Colonic mucosa (tissue), 4 donors: ENCODE measurements around the gene ELOVL2. TPM values are rescaled to one million over a fixed set of nuclear protein-coding genes. Genes with fewer than 3 reads are reported as not detected.

Source experiments
- DNase-seq: peaks from one replicate; pipeline ENCODE4 v3.0.0-alpha.2; 2020
- H3K27ac ChIP-seq: fragments of 200-600 bp; one replicate; pipeline ENCODE4 v1.8.0; 2021
- H3K27me3 ChIP-seq: fragments of 200-600 bp; one replicate; pipeline ENCODE4 v1.8.0; 2021
- H3K36me3 ChIP-seq: fragments of 200-600 bp; one replicate; pipeline ENCODE4 v1.8.0; 2021
- H3K4me1 ChIP-seq: fragments of 200-600 bp; one replicate; pipeline ENCODE4 v1.8.0; 2021; ENCODE audit warnings: mild to moderate bottlenecking
- H3K4me3 ChIP-seq: fragments of 200-600 bp; one replicate; pipeline ENCODE4 v1.8.0; 2021
- H3K9ac ChIP-seq, 2 donors: one replicate each; pipeline ENCODE4 v1.7.0; 2013; ENCODE audit warnings: control low read depth in 2 of 2, low read depth in 2 of 2, low read length in 2 of 2
- H3K9me3 ChIP-seq: fragments of 200-600 bp; one replicate; pipeline ENCODE4 v1.8.0; 2021
- CTCF ChIP-seq: fragments of 200-600 bp; IDR thresholded peaks from one replicate; pipeline ENCODE4 v1.8.0; 2022; ENCODE audit warnings: antibody characterized with exemption, mild to moderate bottlenecking
- intact Hi-C: fragments of 100-400 bp; cut with DNase I; formaldehyde crosslinking; loops from one replicate; pipeline ENCODE4 v1.14.1; 2022
- total RNA-seq, 2 donors: library from RNA; stranded (reverse); fragmentation: NEBNext Ultra II Directional in 1 of 2; extraction: Animal tissue kit (Norgen Biotek cat#: 25700) in 1 of 2; gene quantifications; one replicate each; pipeline ENCODE4 v1.2.1, GENCODE V29; 2021
- donor health status: healthy.
- donor health status: DM: no; HTN: no; CAD: no.
- donor health status: DM: no; HTN: no; CAD: no.

Gene ELOVL2
- total RNA-seq, 2 donors from 2014 or later, result 0.05 to 0.11 TPM

- H3K4me3 ChIP-seq, result no peak overlapping the region
- TF ChIP-seq CTCF, result no peak
- no peak overlapping the region for H3K9ac ChIP-seq
- H3K4me1 ChIP-seq, result no peaks in the 10 kb centered on the region
- no peak for DNase-seq
- no peaks in the 10 kb centered on the region for H3K27me3 ChIP-seq
- intact Hi-C loops, result no loop called here
- H3K27ac ChIP-seq, result no peak overlapping the region
- no peaks in the 10 kb centered on the region for H3K9me3 ChIP-seq
- H3K36me3 ChIP-seq, result no peaks in the 10 kb centered on the region
These were observed 73.4 kb downstream of the ELOVL2 start for GRCh38 chr6:10970731-10971130.

GRCh38 chr6:10968776-10969175 is 75.3 kb downstream of the ELOVL2 start:
- TF ChIP-seq CTCF, result no peak
- no peak for DNase-seq
- H3K27me3 ChIP-seq, result no peaks in the 10 kb centered on the region
- intact Hi-C loops, result no loop called here
- H3K27ac ChIP-seq, result no peak overlapping the region
- H3K9me3 ChIP-seq, result no peaks in the 10 kb centered on the region
- no peaks in the 10 kb centered on the region for H3K4me1 ChIP-seq
- no peak overlapping the region for H3K4me3 ChIP-seq
- H3K36me3 ChIP-seq, result no peaks in the 10 kb centered on the region
- no peak overlapping the region for H3K9ac ChIP-seq

GRCh38 chr6:10964684-10965083 is 79.4 kb downstream of the ELOVL2 start:
- Histone ChIP-seq H3K9me3 (no peaks in the 10 kb centered on the region), H3K4me3 (no peak overlapping the region), H3K36me3 (no peaks in the 10 kb centered on the region), H3K27ac (no peak overlapping the region), H3K27me3 (no peaks in the 10 kb centered on the region), H3K9ac (no peak overlapping the region), H3K4me1 (no peaks in the 10 kb centered on the region)
- TF ChIP-seq CTCF, result no peak
- intact Hi-C loops, result no loop called here
- DNase-seq, result no peak

GRCh38 chr6:10963113-10963512 is 81.0 kb downstream of the ELOVL2 start:
- Histone ChIP-seq H3K4me1 (no peaks in the 10 kb centered on the region), H3K4me3 (no peak overlapping the region), H3K36me3 (no peaks in the 10 kb centered on the region), H3K9me3 (no peaks in the 10 kb centered on the region), H3K27ac (no peak overlapping the region), H3K27me3 (no peaks in the 10 kb centered on the region), H3K9ac (no peak overlapping the region)
- no peak for DNase-seq
- TF ChIP-seq CTCF, result no peak
- intact Hi-C loops, result no loop called here

GRCh38 chr6:10962673-10963072 is 81.4 kb downstream of the ELOVL2 start:
- Histone ChIP-seq H3K36me3 (no peaks in the 10 kb centered on the region), H3K27me3 (no peaks in the 10 kb centered on the region), H3K9me3 (no peaks in the 10 kb centered on the region), H3K27ac (no peak overlapping the region), H3K9ac (no peak overlapping the region), H3K4me1 (no peaks in the 10 kb centered on the region), H3K4me3 (no peak overlapping the region)
- DNase-seq, result no peak
- intact Hi-C loops, result no loop called here
- TF ChIP-seq CTCF, result no peak

GRCh38 chr6:10961837-10962236 is 82.3 kb downstream of the ELOVL2 start:
- Histone ChIP-seq H3K9me3 (no peaks in the 10 kb centered on the region), H3K27me3 (no peaks in the 10 kb centered on the region), H3K9ac (no peak overlapping the region), H3K4me1 (no peaks in the 10 kb centered on the region), H3K27ac (no peak overlapping the region), H3K4me3 (no peak overlapping the region), H3K36me3 (no peaks in the 10 kb centered on the region)
- intact Hi-C loops, result no loop called here
- no peak for DNase-seq
- TF ChIP-seq CTCF, result no peak
